ENCODE data around the gene CA7.

CA7 gene

GRCh38 chr16:66898933-66899309 lies 54.7 kb downstream of the CA7 start:
- no peak for DNase-seq (ENCODE audit: low read depth)

- DNase-seq (ENCODE audit: low read depth): no peak
These were observed 55.2 kb downstream of the CA7 start for GRCh38 chr16:66899310-66899944.

GRCh38 chr16:66899945-66900710 lies 55.9 kb downstream of the CA7 start:
- no peak for DNase-seq (ENCODE audit: low read depth)

GRCh38 chr16:66900721-66901441 lies 56.7 kb downstream of the CA7 start:
- no peak for DNase-seq (ENCODE audit: low read depth)

- DNase-seq (ENCODE audit: low read depth): no peak
These were observed 57.4 kb downstream of the CA7 start for GRCh38 chr16:66901626-66902025.

GRCh38 chr16:66902648-66903543 lies 58.7 kb downstream of the CA7 start:
- no peak for DNase-seq (ENCODE audit: low read depth)

Measured in stimulated activated CD4-positive, alpha-beta T cell treated with anti-CD3 and anti-CD28 coated beads, Interleukin-2, amount 100 ng/mL, for 4 hours (primary cell).